GM12878 (cell line): Measurements from ENCODE around the gene SPHK2. TPM values are rescaled to one million over a fixed set of nuclear protein-coding genes. Genes with fewer than 3 reads are reported as not detected.

Experiments used
- ATAC-seq: fragments of 200-7000 bp; cut with Tn5 transposase; 3 replicates; pipeline ENCODE4 v1.9.1; 2020; ENCODE audit warnings: mild to moderate bottlenecking, moderate library complexity
- BruUV-seq: library from RNA; stranded (reverse); fragments of 400-500 nt; replicated peaks from 2 replicates; lab custom pipeline; 2021; lab: Mats Ljungman, UMichigan
- CTCF ChIA-PET: fragments of 300-600 bp; sonication (Branson Sonifier 250); formaldehyde crosslinking; extraction: SDS; loops from one replicate; lab custom pipeline; 2021; ENCODE audit warnings: inconsistent platforms; lab: Yijun Ruan, JAX
- POLR2A ChIA-PET: fragments of 350-600 bp; formaldehyde crosslinking; extraction: SDS; loops from one replicate; lab custom pipeline; 2021; ENCODE audit warnings: inconsistent platforms; lab: Charles Lee
- RAD21 ChIA-PET: fragments of 300-600 bp; sonication (Branson Sonifier 250); formaldehyde crosslinking; loops from one replicate; lab custom pipeline; 2023; ENCODE audit warnings: antibody characterized with exemption; ENCODE audit not compliant: unreplicated experiment; lab: Charles Lee
- SMC1A ChIA-PET: fragments of 300-600 bp; sonication (Branson Sonifier 250); formaldehyde crosslinking; loops from one replicate; lab custom pipeline; 2023; ENCODE audit not compliant: unreplicated experiment, uncharacterized antibody; lab: Charles Lee
- DNase-seq: peaks from one replicate; pipeline ENCODE4 v3.0.0-alpha.2; 2011; ENCODE audit warnings: low read depth, low spot score
- FAIRE-seq: peaks from 3 replicates; lab custom pipeline; 2011; peaks lifted over from hg19 to GRCh38; lab: Jason Lieb, UNC
- H2AFZ ChIP-seq: 2 replicates; pipeline ENCODE4 v1.6.0; 2011; ENCODE audit warnings: low read depth, low read length, control low read depth; ENCODE audit not compliant: control insufficient read depth
- H3K27ac ChIP-seq: 2 replicates; pipeline ENCODE4 v1.5.1; 2011; ENCODE audit warnings: control low read depth; ENCODE audit not compliant: control insufficient read depth, insufficient read depth
- H3K27me3 ChIP-seq, 2 experiments: replicated peaks in 1 of 2; 2 replicates each; pipeline versions ENCODE4 v1.6.0 to v1.6.1; 2011; ENCODE audit warnings: low read length in 1 of 2; ENCODE audit not compliant: control insufficient read depth in 2 of 2, insufficient read depth in 2 of 2
- H3K36me3 ChIP-seq, 2 experiments: 2 replicates each; pipeline ENCODE4 v1.5.1; 2011; ENCODE audit warnings: low read length in 1 of 2; ENCODE audit not compliant: control insufficient read depth in 2 of 2, insufficient read depth in 2 of 2
- H3K4me1 ChIP-seq: 2 replicates; pipeline ENCODE4 v1.6.1; 2011; ENCODE audit warnings: mild to moderate bottlenecking, low read length, moderate library complexity, mixed read lengths; ENCODE audit not compliant: control insufficient read depth, insufficient read depth
- H3K4me2 ChIP-seq: 2 replicates; pipeline ENCODE4 v1.6.0; 2011; ENCODE audit warnings: control low read depth; ENCODE audit not compliant: control insufficient read depth, insufficient read depth
- H3K4me3 ChIP-seq: fragments of 200-600 bp; sonication (generic); 2 replicates; pipeline ENCODE4 v1.5.1; 2016
- H3K79me2 ChIP-seq: 2 replicates; pipeline ENCODE4 v1.6.0; 2011; ENCODE audit warnings: low read length; ENCODE audit not compliant: control insufficient read depth, insufficient read depth
- H3K9ac ChIP-seq: 2 replicates; pipeline ENCODE4 v1.8.0; 2011; ENCODE audit warnings: low read length, control low read depth, mixed read lengths; ENCODE audit not compliant: control insufficient read depth, insufficient read depth
- H3K9me3 ChIP-seq: replicated peaks from 3 replicates; pipeline ENCODE4 v1.5.1; 2011; ENCODE audit warnings: mild to moderate bottlenecking, low read length; ENCODE audit not compliant: control insufficient read depth, insufficient read depth
- H4K20me1 ChIP-seq: 2 replicates; pipeline ENCODE4 v1.6.0; 2011; ENCODE audit not compliant: control insufficient read depth, insufficient read depth
- BACH1 ChIP-seq: fragments of 450-650 bp; IDR thresholded peaks from 2 replicates; pipeline ENCODE4 v1.6.1; 2017; ENCODE audit warnings: mild to moderate bottlenecking, borderline replicate concordance
- BCL3 ChIP-seq: IDR thresholded peaks from 2 replicates; pipeline ENCODE4 v1.6.1; 2011; ENCODE audit warnings: borderline replicate concordance, low read depth, mild to moderate bottlenecking, moderate library complexity, low read length; ENCODE audit not compliant: insufficient read depth, poor library complexity, severe bottlenecking
- BMI1 ChIP-seq: fragments of 450-650 bp; IDR thresholded peaks from 2 replicates; pipeline ENCODE4 v1.6.1; 2016; ENCODE audit warnings: mild to moderate bottlenecking, moderate library complexity, borderline replicate concordance
- CREM ChIP-seq: IDR thresholded peaks from 2 replicates; pipeline ENCODE4 v1.6.1; 2014; ENCODE audit warnings: antibody characterized with exemption, low read depth
- GABPA ChIP-seq: IDR thresholded peaks from 2 replicates; pipeline ENCODE4 v1.6.1; 2014; ENCODE audit warnings: antibody characterized with exemption, low read depth, mild to moderate bottlenecking, inconsistent platforms
- MYC ChIP-seq: IDR thresholded peaks from 2 replicates; pipeline ENCODE4 v1.6.1; 2011; ENCODE audit warnings: mild to moderate bottlenecking, low read length, moderate library complexity, inconsistent platforms; ENCODE audit not compliant: insufficient read depth, insufficient replicate concordance, insufficient read length, severe bottlenecking
- PBX3 ChIP-seq: IDR thresholded peaks from 2 replicates; pipeline ENCODE4 v1.6.1; 2011; ENCODE audit warnings: mild to moderate bottlenecking, low read depth, low read length, moderate library complexity; ENCODE audit not compliant: insufficient replicate concordance
- POLR2A ChIP-seq: IDR thresholded peaks from 2 replicates; pipeline ENCODE4 v1.6.1; 2011; ENCODE audit warnings: low read depth, mild to moderate bottlenecking, low read length
- RELB ChIP-seq: fragments of 450-650 bp; IDR thresholded peaks from 2 replicates; pipeline ENCODE4 v1.6.1; 2017; ENCODE audit warnings: low read depth, mild to moderate bottlenecking, moderate library complexity
- SIN3A ChIP-seq: IDR thresholded peaks from 2 replicates; pipeline ENCODE4 v1.6.1; 2012; ENCODE audit warnings: low read depth, low read length, improper control_type of control experiment
- SIX5 ChIP-seq: IDR thresholded peaks from 2 replicates; pipeline ENCODE4 v1.6.1; 2011; ENCODE audit warnings: mild to moderate bottlenecking, low read depth, low read length, moderate library complexity; ENCODE audit not compliant: severe bottlenecking
- ZNF217 ChIP-seq: fragments of 450-650 bp; IDR thresholded peaks from 2 replicates; pipeline ENCODE4 v1.6.1; 2017; ENCODE audit warnings: antibody characterized with exemption, mild to moderate bottlenecking
- ZSCAN29 ChIP-seq: fragments of 450-650 bp; IDR thresholded peaks from 2 replicates; pipeline ENCODE4 v1.6.1; 2017; ENCODE audit warnings: mild to moderate bottlenecking, moderate library complexity
- WGBS: methylation state at CpG from one replicate; pipeline ENCODE4 v1.1.6; 2016; ENCODE audit warnings: low lambda C conversion rate; ENCODE audit not compliant: insufficient replicate concordance, insufficient coverage; ENCODE audit errors: missing lambda C conversion rate; 5-methylcytosine and 5-hydroxymethylcytosine counted together
- in situ Hi-C: fragments of 300-500 bp; cut with MboI; formaldehyde crosslinking; loops from 9 replicates; pipeline ENCODE4 v1.14.3; 2018; ENCODE audit warnings: mixed read lengths
- intact Hi-C: fragments of 100-400 bp; cut with micrococcal nuclease; formaldehyde crosslinking; loops from one replicate; pipeline ENCODE4 v1.14.2; 2022; ENCODE audit not compliant: unreplicated experiment
- polyA plus RNA-seq, 11 experiments: library from polyadenylated mRNA; depleted of rRNA in 4 of 11; unstranded in 6 of 11; stranded (reverse) in 5 of 11; fragments of >200 nt; fragmentation: Nextera tagmentation in 4 of 11; fragmentation: Illumina TruSeq in 1 of 11; extraction: Ambion mirVana in 4 of 11; extraction: Trizol in 1 of 11; gene quantifications; 1 replicate in 1 of 11; 2 replicates in 10 of 11; pipeline versions ENCODE4 v1.2.1 to v1.2.3, GENCODE V29; 2011 to 2016; ENCODE audit warnings: inconsistent platforms in 2 of 11, missing spikeins in 2 of 11, low read depth in 1 of 11
- total RNA-seq, 4 experiments: library from RNA; depleted of rRNA in 3 of 4; stranded (reverse); fragments of >200 nt in 3 of 4; fragmentation: Illumina TruSeq in 1 of 4; extraction: Trizol in 1 of 4; gene quantifications; 2 replicates each; pipeline versions ENCODE4 v1.2.1 to v1.2.3, GENCODE V29; 2013 to 2021

SPHK2 gene
- total and polyA plus RNA-seq, 10 of the 15 experiments (the other 5 are each of a cell fraction or from before 2014, with no cell fraction given), result 0.37 to 40.5 (median 11.2) TPM

GRCh38 chr19:48614436-48615230 is 4.7 kb upstream of the SPHK2 start, which contains the start of gene FAM83E (continued):
- TF ChIP-seq BCL3 (peak; percentile 58), ZNF217 (no peak), ZSCAN29 (no peak), BACH1 (peak; percentile 79; the same call in 1 of the 2 replicates), PBX3 (peak; percentile 34), POLR2A (peak; percentile 60), CREM (peak; percentile 9; the same call in 1 of the 2 replicates)
- TF ChIP-seq, all 136 proteins: peak for 12

- peaks cover 15% of the 10 kb centered on the region for H4K20me1 ChIP-seq
- FAIRE-seq (no peak), ATAC-seq (no peak), DNase-seq (no peak)
- no peak overlapping the region for H3K4me2 ChIP-seq
- RAD21 ChIA-PET, result no interaction called here
- peaks cover 46% of the 10 kb centered on the region for H3K79me2 ChIP-seq
- H3K27ac ChIP-seq, result no peak overlapping the region
- H3K4me1 ChIP-seq, result peaks cover 12% of the 10 kb centered on the region
- POLR2A ChIA-PET, result interaction anchor here (1.0 kb wide), 1 partner anchor 41 kb away, joined by 4 read pairs; no protein-coding TSS in a partner anchor
- in situ Hi-C loops, result no loop called here
- no peaks in the 10 kb centered on the region for H3K27me3 ChIP-seq
- H2AFZ ChIP-seq, result no peak overlapping the region
- H3K9me3 ChIP-seq, result no peaks in the 10 kb centered on the region
- SMC1A ChIA-PET, result no interaction called here
- intact Hi-C loops, result no loop called here
- BruUV-seq, result no TSS peak
- H3K36me3 ChIP-seq, result peaks cover 25 to 32% of the 10 kb centered on the region in 2 experiments
- WGBS, result 78% methylated on average over 19 of the region's 19 CpGs
- no peak overlapping the region for H3K9ac ChIP-seq
- CTCF ChIA-PET, result no interaction called here
- TF ChIP-seq SIN3A (no peak), BMI1 (no peak), GABPA (no peak), POLR2A (peak; percentile 46; the same call in 1 of the 2 replicates), SIX5 (no peak), MYC (no peak), ZNF217 (no peak), RELB (no peak)
- no peak overlapping the region for H3K4me3 ChIP-seq
Observed at GRCh38 chr19:48615231-48616040, 3.9 kb upstream of the SPHK2 start.
